ENCODE measurements around the gene LPAR1. TPM values are rescaled to one million over a fixed set of nuclear protein-coding genes. Genes with fewer than 3 reads are reported as not detected.

The LPAR1 gene
- total RNA-seq, 1 experiment from 2014 or later = 11.0 TPM

- H3K27me3 ChIP-seq (ENCODE audit: control insufficient read depth, insufficient read depth, low read length) = no peaks in the 10 kb centered on the region
- no peaks in the 10 kb centered on the region; the same call in 1 of the 2 replicates for H3K9me3 ChIP-seq (ENCODE audit: control insufficient read depth, insufficient read depth, low read depth, low read length)
- TF ChIP-seq POLR2AphosphoS5 (IDR thresholded peaks at IDR 0.05; ENCODE audit: low read depth, low read length) = no peak
- no peak for TF ChIP-seq SIN3A (IDR thresholded peaks at IDR 0.05; ENCODE audit: borderline replicate concordance, insufficient read depth, low read depth, low read length)
- no peak for TF ChIP-seq CTCF (IDR thresholded peaks at IDR 0.05)
- TF ChIP-seq TCF7L2 (IDR thresholded peaks at IDR 0.05; ENCODE audit: low read depth, low read length) = no peak
- no peak for TF ChIP-seq REST (IDR thresholded peaks at IDR 0.05; ENCODE audit: insufficient read depth in 1 of 2, low read depth in 2 of 2, low read length in 1 of 2)
- DNase-seq (ENCODE audit: low read depth, low spot score) (no peak), ATAC-seq (no peak)
- CTCF ChIA-PET = no interaction called here
- BruUV-seq (replicated peaks) = no TSS peak
- no peaks in the 10 kb centered on the region for H3K36me3 ChIP-seq (ENCODE audit: control insufficient read depth, insufficient read depth, low read length)
- H3K4me3 ChIP-seq (ENCODE audit: low read depth in 2 of 2, low read length in 2 of 2) = no peak overlapping the region
- intact Hi-C loops (cut with micrococcal nuclease; ENCODE audit: unreplicated experiment) (no loop called here), in situ Hi-C loops (cut with HindIII; ENCODE audit: low pct_unique_long_range_greater_than_20kb, low sequenced_read_pairs) (no loop called here)
- POLR2A ChIA-PET = no interaction called here
- H3K4me1 ChIP-seq (ENCODE audit: control insufficient read depth, insufficient read depth, low read length) = no peaks in the 10 kb centered on the region
- H3K27ac ChIP-seq (ENCODE audit: low read length) = no peak overlapping the region
Observed at GRCh38 chr9:110900456-110900855, 137.8 kb downstream of the LPAR1 start.

- Histone ChIP-seq H3K27ac (ENCODE audit: low read length) (no peak overlapping the region), H3K36me3 (ENCODE audit: control insufficient read depth, insufficient read depth, low read length) (no peaks in the 10 kb centered on the region), H3K9me3 (ENCODE audit: control insufficient read depth, insufficient read depth, low read depth, low read length) (no peaks in the 10 kb centered on the region; the same call in 1 of the 2 replicates), H3K27me3 (ENCODE audit: control insufficient read depth, insufficient read depth, low read length) (no peaks in the 10 kb centered on the region), H3K4me1 (ENCODE audit: control insufficient read depth, insufficient read depth, low read length) (no peaks in the 10 kb centered on the region), H3K4me3 (ENCODE audit: low read depth in 2 of 2, low read length in 2 of 2) (no peak overlapping the region)
- ATAC-seq (no peak), DNase-seq (ENCODE audit: low read depth, low spot score) (no peak)
- no TSS peak for BruUV-seq (replicated peaks)
- intact Hi-C loops (cut with micrococcal nuclease; ENCODE audit: unreplicated experiment) (no loop called here), in situ Hi-C loops (cut with HindIII; ENCODE audit: low pct_unique_long_range_greater_than_20kb, low sequenced_read_pairs) (no loop called here)
- TF ChIP-seq TCF7L2 (IDR thresholded peaks at IDR 0.05; ENCODE audit: low read depth, low read length) = no peak
- TF ChIP-seq CTCF (IDR thresholded peaks at IDR 0.05) = no peak
- TF ChIP-seq SIN3A (IDR thresholded peaks at IDR 0.05; ENCODE audit: borderline replicate concordance, insufficient read depth, low read depth, low read length) = no peak
- no peak for TF ChIP-seq POLR2AphosphoS5 (IDR thresholded peaks at IDR 0.05; ENCODE audit: low read depth, low read length)
- TF ChIP-seq REST (IDR thresholded peaks at IDR 0.05; ENCODE audit: insufficient read depth in 1 of 2, low read depth in 2 of 2, low read length in 1 of 2) = no peak
- CTCF ChIA-PET = no interaction called here
- POLR2A ChIA-PET = no interaction called here
Observed at GRCh38 chr9:110898866-110899265, 139.4 kb downstream of the LPAR1 start.

Data from Panc1 (cell line).